HEK293T (cell line): ENCODE measurements around the gene AQP9.

Source experiments
- CTCF ChIA-PET: fragments of 350-600 bp; formaldehyde crosslinking; extraction: SDS; loops from one replicate; lab custom pipeline; 2021; ENCODE audit warnings: antibody characterized with exemption, inconsistent platforms; lab: Yijun Ruan, JAX
- POLR2A ChIA-PET: fragments of 350-600 bp; formaldehyde crosslinking; extraction: SDS; loops from one replicate; lab custom pipeline; 2020; ENCODE audit warnings: antibody characterized with exemption, inconsistent platforms; lab: Yijun Ruan, JAX
- DNase-seq: peaks from one replicate; pipeline ENCODE4 v3.0.0; 2012; ENCODE audit warnings: mixed read lengths; ENCODE audit errors: extremely low spot score
- ARNT ChIP-seq: fragments of 450-650 bp; IDR thresholded peaks from 2 replicates; pipeline ENCODE4 v1.6.1; 2017; ENCODE audit warnings: mild to moderate bottlenecking
- BHLHE40 ChIP-seq: fragments of 450-650 bp; IDR thresholded peaks from 2 replicates; pipeline ENCODE4 v1.6.1; 2016; ENCODE audit warnings: mild to moderate bottlenecking, moderate library complexity, borderline replicate concordance
- CTBP1 ChIP-seq: fragments of 450-650 bp; IDR thresholded peaks from 2 replicates; pipeline ENCODE4 v1.6.1; 2016; ENCODE audit warnings: borderline replicate concordance
- ELF4 ChIP-seq: fragments of 450-650 bp; IDR thresholded peaks from 2 replicates; pipeline ENCODE4 v1.6.1; 2017; ENCODE audit warnings: antibody characterized with exemption
- FOXA1 ChIP-seq: fragments of 450-650 bp; IDR thresholded peaks from 2 replicates; pipeline ENCODE4 v1.6.1; 2016; ENCODE audit warnings: mild to moderate bottlenecking
- FOXK2 ChIP-seq: fragments of 450-650 bp; IDR thresholded peaks from 2 replicates; pipeline ENCODE4 v1.6.1; 2016; ENCODE audit warnings: mild to moderate bottlenecking
- FOXM1 ChIP-seq: fragments of 450-650 bp; IDR thresholded peaks from 2 replicates; pipeline ENCODE4 v1.6.1; 2017; ENCODE audit warnings: mild to moderate bottlenecking, borderline replicate concordance
- HDGF ChIP-seq: fragments of 450-650 bp; IDR thresholded peaks from 2 replicates; pipeline ENCODE4 v1.6.1; 2017; ENCODE audit warnings: antibody characterized with exemption, borderline replicate concordance
- L3MBTL2 ChIP-seq: fragments of 450-650 bp; conservative IDR thresholded peaks from 2 replicates; pipeline ENCODE4 v1.6.1; 2016; ENCODE audit warnings: mild to moderate bottlenecking
- LEF1 ChIP-seq: fragments of 450-650 bp; IDR thresholded peaks from 2 replicates; pipeline ENCODE4 v1.6.1; 2017; ENCODE audit warnings: mild to moderate bottlenecking, borderline replicate concordance
- NFRKB ChIP-seq: fragments of 450-650 bp; IDR thresholded peaks from 2 replicates; pipeline ENCODE4 v1.6.1; 2016; ENCODE audit warnings: mild to moderate bottlenecking, moderate library complexity
- SP1 ChIP-seq: fragments of 450-650 bp; IDR thresholded peaks from 2 replicates; pipeline ENCODE4 v1.6.1; 2017
- SUZ12 ChIP-seq: fragments of 450-650 bp; IDR thresholded peaks from 2 replicates; pipeline ENCODE4 v1.6.1; 2016; ENCODE audit warnings: mild to moderate bottlenecking
- TARDBP ChIP-seq: fragments of 450-650 bp; IDR thresholded peaks from 2 replicates; pipeline ENCODE4 v1.6.1; 2016
- ZNF384 ChIP-seq: fragments of 450-650 bp; IDR thresholded peaks from 2 replicates; pipeline ENCODE4 v1.6.1; 2016
- TF ChIP-seq, protein P1 (sequence below): fragments of 450-650 bp; IDR thresholded peaks from 2 replicates; pipeline ENCODE4 v1.6.1; 2016

AQP9 gene

GRCh38 chr15:58159827-58160386, 21.7 kb downstream of the AQP9 start:
- DNase-seq: no peak
- ChIA-PET CTCF (interaction anchor here (0.7 kb wide), 1 partner anchor 122 kb away, joined by 3 read pairs; no protein-coding TSS in a partner anchor), POLR2A (no interaction called here)
- TF ChIP-seq, protein P1, sequence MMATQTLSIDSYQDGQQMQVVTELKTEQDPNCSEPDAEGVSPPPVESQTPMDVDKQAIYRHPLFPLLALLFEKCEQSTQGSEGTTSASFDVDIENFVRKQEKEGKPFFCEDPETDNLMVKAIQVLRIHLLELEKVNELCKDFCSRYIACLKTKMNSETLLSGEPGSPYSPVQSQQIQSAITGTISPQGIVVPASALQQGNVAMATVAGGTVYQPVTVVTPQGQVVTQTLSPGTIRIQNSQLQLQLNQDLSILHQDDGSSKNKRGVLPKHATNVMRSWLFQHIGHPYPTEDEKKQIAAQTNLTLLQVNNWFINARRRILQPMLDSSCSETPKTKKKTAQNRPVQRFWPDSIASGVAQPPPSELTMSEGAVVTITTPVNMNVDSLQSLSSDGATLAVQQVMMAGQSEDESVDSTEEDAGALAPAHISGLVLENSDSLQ: peak; percentile 59
- TF ChIP-seq SUZ12 (no peak), ARNT (no peak)

DNA sequence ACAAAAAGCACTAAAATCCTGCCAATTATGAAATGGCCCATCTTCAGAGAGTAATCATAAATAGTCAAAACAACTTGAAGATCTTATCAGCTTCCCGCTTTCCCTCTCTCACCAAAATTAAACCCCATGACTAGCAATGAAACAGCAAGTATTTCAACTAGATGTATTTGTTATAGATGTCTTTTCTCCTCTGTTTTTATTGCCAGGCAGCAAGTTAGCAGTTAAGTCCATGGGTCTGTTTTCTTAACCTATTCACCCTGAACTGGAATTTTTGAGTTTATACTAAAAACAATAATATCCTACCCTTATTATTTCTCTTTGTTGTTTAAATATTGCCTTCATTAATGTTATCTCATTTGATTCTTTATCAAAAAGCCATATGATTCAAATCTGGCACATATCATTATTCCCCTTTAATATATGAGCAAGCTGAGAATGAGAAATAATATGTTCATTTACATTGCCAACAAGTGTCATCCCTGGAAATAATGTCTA, 23.3 kb downstream of the AQP9 start:
- DNase-seq: no peak
- ChIA-PET CTCF (no interaction called here), POLR2A (no interaction called here)
- TF ChIP-seq NFRKB (no peak), LEF1 (no peak), CTBP1 (no peak), ZNF384 (no peak), ELF4 (no peak), ARNT (no peak), TARDBP (no peak), HDGF (no peak), BHLHE40 (no peak), FOXM1 (no peak), SP1 (no peak), L3MBTL2 (no peak), SUZ12 (no peak), FOXK2 (no peak)
- TF ChIP-seq, protein P1: no peak

DNA sequence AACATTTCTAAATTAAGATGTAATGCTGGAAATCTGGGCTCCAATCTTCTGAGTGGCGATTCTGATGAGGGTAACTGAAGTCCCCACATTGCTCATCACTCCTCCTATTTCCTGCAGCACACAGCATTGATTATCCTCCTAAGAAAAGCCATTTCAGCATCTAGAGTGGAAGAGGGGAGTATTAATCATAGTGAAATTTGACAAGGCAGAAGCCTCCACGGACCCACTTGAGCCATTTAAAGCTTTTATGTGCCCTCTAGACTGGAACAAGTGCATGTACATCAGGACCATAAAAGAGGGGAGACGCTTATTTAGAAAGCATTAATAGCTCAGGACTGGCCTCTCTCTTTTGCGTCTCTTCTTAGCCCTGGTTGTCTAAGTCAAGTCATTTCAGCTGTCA, 25.8 kb downstream of the AQP9 start:
- ChIA-PET CTCF (no interaction called here), POLR2A (no interaction called here)
- TF ChIP-seq, protein P1: no peak
- TF ChIP-seq TARDBP (no peak), HDGF (no peak), BHLHE40 (no peak), FOXM1 (no peak), NFRKB (no peak), LEF1 (no peak), SUZ12 (no peak), L3MBTL2 (no peak), SP1 (no peak), ZNF384 (no peak), ELF4 (no peak), FOXA1 (no peak), CTBP1 (no peak), FOXK2 (no peak), ARNT (no peak)
- DNase-seq: no peak

- no peak for TF ChIP-seq SP1
- no peak for TF ChIP-seq HDGF
- TF ChIP-seq ELF4: no peak
- no peak for TF ChIP-seq CTBP1
- TF ChIP-seq ZNF384: no peak
- no peak for TF ChIP-seq NFRKB
- TF ChIP-seq TARDBP: no peak
- TF ChIP-seq FOXK2: no peak
- no peak for TF ChIP-seq SUZ12
- TF ChIP-seq FOXM1: no peak
- no peak for TF ChIP-seq BHLHE40
- no peak for TF ChIP-seq ARNT
- no peak for TF ChIP-seq L3MBTL2
- ChIA-PET CTCF (no interaction called here), POLR2A (no interaction called here)
- DNase-seq: no peak
These were observed 26.7 kb downstream of the AQP9 start for GRCh38 chr15:58164926-58165325.

DNA sequence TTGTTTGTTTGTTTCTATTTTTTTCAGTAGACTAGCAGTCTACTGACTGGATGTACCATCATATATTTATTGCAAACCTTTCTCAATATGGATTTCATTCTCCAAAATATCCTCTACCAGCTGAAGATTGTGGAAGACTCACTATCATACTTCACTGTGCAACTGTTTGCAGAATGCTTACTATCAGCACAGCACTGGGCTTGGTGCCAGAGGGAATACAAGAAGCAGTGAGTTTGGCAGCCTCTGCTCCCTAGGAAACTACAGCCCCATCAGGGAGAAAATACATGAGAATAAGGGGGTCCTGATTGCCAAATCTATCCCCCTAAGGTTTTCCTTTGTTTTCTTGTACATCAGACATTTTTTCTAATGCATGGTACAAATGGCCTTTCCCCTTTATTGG, 27.5 kb downstream of the AQP9 start:
- ChIA-PET POLR2A (no interaction called here), CTCF (interaction anchor here (1.5 kb wide), 1 partner anchor 17 kb away, joined by 3 read pairs; no protein-coding TSS in a partner anchor)
- DNase-seq: no peak
- TF ChIP-seq FOXM1: no peak

DNA sequence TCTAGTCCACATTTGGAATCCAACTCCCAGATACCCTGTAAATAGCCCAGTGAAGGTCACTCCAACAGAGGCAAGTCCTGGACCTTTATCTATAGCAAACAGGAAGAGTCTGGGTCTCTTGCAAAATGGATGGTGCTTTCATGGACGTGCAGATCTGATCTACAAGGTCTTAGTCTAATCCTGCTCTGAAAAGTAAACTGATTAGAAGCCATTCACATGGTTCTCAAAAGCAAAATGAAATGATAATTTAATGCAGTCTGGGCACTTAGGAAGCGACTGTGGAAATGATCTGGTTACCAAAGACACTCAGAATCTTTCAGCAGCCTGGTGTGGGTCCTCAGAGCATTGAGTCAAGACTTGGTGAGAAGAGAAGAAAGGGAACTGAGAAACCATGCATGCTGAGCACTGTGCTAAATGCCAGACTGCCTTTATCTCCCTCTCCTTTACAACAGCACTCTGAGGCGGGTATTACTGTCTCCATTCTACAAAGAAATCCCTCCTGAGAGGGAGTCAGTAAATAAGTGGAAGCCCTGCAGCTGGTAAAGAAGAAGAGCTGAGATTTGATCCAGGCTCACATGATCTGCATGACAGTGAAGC, 29.0 kb downstream of the AQP9 start:
- CTCF ChIA-PET: interaction anchor here (1.5 kb wide), 1 partner anchor 15 kb away, joined by 3 read pairs; no protein-coding TSS in a partner anchor
- no peak for DNase-seq

More for the DNA sequence above, 29.0 kb downstream of the AQP9 start:
- TF ChIP-seq, protein P1: no peak
- TF ChIP-seq NFRKB (no peak), FOXA1 (no peak), FOXK2 (no peak), TARDBP (no peak), FOXM1 (no peak), BHLHE40 (no peak), SP1 (no peak), SUZ12 (no peak), ELF4 (no peak), HDGF (no peak), ZNF384 (no peak), L3MBTL2 (no peak), LEF1 (no peak)
- POLR2A ChIA-PET: no interaction called here
